Measurements from ENCODE around the gene ADGRL1. TPM values are rescaled to one million over a fixed set of nuclear protein-coding genes. Genes with fewer than 3 reads are reported as not detected.
A peak's percentile ranks its signal among the peaks of the same experiment; 100 is the strongest.
"Not testable (repeated sequence)": the region's sequence is repeated elsewhere in the genome, so short reads cannot be mapped to it uniquely, and the experiment has no call there.

ADGRL1 gene
- polyA plus RNA-seq, 3 donors = 1.7 TPM; not detected in 2

DNA sequence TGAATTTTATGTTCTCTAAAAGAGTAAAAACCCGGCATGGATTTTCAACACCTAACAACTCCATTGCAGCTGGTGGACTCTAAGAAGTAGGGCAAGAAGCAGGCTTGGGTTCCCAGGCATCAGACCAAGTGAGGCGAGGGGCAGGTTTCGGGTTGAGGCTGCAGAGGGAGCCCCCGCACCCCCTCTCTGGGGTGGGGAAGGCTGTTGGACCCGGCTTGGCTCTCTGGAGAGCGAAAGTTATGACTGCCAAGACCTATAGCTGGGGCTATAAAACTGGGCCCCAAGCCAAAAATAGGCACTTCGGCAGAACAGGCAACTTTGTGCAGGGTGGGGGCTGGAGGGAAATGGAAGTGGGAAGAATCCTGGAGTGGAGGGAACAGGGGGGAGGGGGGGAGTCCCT is 1.8 kb upstream of the ADGRL1 start:
- H4K20me1 ChIP-seq (ENCODE audit: insufficient read depth, low read length); H3K4me2 ChIP-seq (replicated peaks; ENCODE audit: extremely low read depth, low read length, poor library complexity, severe bottlenecking); H3K9me3 ChIP-seq (replicated peaks in 1 of 2; ENCODE audit: control insufficient read depth in 1 of 2, insufficient read depth in 1 of 2, low read length in 2 of 2); H3K27ac ChIP-seq (ENCODE audit: low read depth in 1 of 2, low read length in 2 of 2); H3K79me2 ChIP-seq (ENCODE audit: insufficient read depth, low read length); H3K36me3 ChIP-seq (replicated peaks in 1 of 2; ENCODE audit: control insufficient read depth in 1 of 2, insufficient read depth in 2 of 2, low read length in 2 of 2); H3K36me3 Mint-ChIP-seq; H3K9ac ChIP-seq (ENCODE audit: insufficient read depth, low read length, poor library complexity, severe bottlenecking); DNase-seq; intact Hi-C loops (cut with micrococcal nuclease): not testable (repeated sequence)
- Mint-ChIP-seq H3K27ac (peak overlapping the region in 1 of 7 donors; percentile 73), H3K27me3 (ENCODE audit: low read depth in 3 of 3) (peaks cover 67 to 83% (median 68%) of the 10 kb centered on the region in 3 donors), H3K4me3 (peak overlapping the region; percentile 89 to 97), H3K9me3 (peaks cover 0 to 19% (median 12%) of the 10 kb centered on the region in 7 donors), H3K4me1 (peaks cover 28% of the 10 kb centered on the region)
- Histone ChIP-seq H2AFZ (ENCODE audit: insufficient read depth, low read depth, low read length, poor library complexity, severe bottlenecking) (peak overlapping the region; percentile 89), H3K4me1 (ENCODE audit: control insufficient read depth in 1 of 2, insufficient read depth in 2 of 2, low read length in 2 of 2) (peaks cover 10 to 24% of the 10 kb centered on the region in 2 donors), H3K4me3 (replicated peaks in 1 of 3; ENCODE audit: low read depth in 2 of 3, low read length in 3 of 3) (peak overlapping the region in 1 of 3 experiments; percentile 83), H3K27me3 (ENCODE audit: control insufficient read depth in 2 of 2, insufficient read depth in 2 of 2, low read length in 2 of 2) (peaks cover 23 to 58% of the 10 kb centered on the region in 2 donors)
- 45% methylated on average over 5 of the region's 7 CpGs for WGBS (ENCODE audit: insufficient coverage)

DNA sequence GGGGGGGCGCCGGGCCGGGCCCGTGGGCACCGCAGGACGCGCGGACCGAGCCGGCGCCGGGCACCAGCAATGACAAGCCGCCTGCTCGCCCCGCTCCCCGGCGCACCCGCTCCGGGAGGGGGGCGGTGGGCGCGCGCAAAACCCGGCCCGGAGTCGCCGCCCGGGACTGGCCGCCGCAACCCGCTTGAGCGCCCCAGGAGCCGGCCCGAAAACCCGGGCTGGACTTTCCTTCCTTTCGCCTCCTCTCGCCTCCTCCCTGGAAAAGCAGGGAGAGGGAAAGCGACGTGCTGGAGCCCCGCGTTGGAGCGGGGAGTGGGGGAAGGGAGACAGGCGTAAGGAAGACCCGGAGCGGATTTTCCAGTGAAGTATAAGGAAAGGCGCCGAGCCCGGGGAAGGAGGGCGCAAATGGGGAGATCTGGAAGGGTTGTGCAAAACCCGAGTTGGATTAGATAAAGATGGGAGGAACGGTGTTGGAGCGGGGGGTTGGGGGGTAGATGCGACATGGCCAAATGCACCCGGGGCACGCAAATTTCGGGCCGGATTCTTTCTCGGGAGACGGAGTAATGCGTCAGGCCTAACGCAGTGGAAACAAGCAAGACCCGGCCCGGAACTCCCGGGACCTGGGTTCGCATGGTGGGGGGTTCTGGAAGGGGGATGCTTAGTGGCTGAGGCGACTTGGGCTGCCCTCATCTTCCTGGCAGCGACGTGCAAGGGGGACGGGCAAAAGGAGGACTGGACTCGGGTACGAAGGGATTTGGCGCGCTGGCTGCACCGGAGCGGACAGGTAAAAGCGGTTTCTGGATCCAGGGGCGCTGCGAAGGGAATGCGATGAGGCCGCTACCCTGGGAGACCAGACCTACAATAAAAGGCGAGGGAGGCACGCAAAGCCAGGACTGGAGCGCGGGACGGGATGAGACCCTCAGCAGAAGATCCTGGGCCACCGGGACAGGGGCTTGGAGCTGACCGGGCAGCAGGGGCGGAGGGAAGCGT is 1.1 kb upstream of the ADGRL1 start:
- Histone ChIP-seq H3K4me1 (ENCODE audit: control insufficient read depth in 1 of 2, insufficient read depth in 2 of 2, low read length in 2 of 2) (peaks cover 10 to 24% of the 10 kb centered on the region in 2 donors), H3K9ac (ENCODE audit: insufficient read depth, low read length, poor library complexity, severe bottlenecking) (peak overlapping the region; percentile 40), H3K4me2 (replicated peaks; ENCODE audit: extremely low read depth, low read length, poor library complexity, severe bottlenecking) (peak overlapping the region; percentile 75), H3K27me3 (ENCODE audit: control insufficient read depth in 2 of 2, insufficient read depth in 2 of 2, low read length in 2 of 2) (peaks cover 23 to 58% of the 10 kb centered on the region in 2 donors), H2AFZ (ENCODE audit: insufficient read depth, low read depth, low read length, poor library complexity, severe bottlenecking) (peak overlapping the region; percentile 89), H3K4me3 (replicated peaks in 1 of 3; ENCODE audit: low read depth in 2 of 3, low read length in 3 of 3) (peak overlapping the region; percentile 73 to 83 (median 81))
- H3K9me3 ChIP-seq (replicated peaks in 1 of 2; ENCODE audit: control insufficient read depth in 1 of 2, insufficient read depth in 1 of 2, low read length in 2 of 2); H3K27ac ChIP-seq (ENCODE audit: low read depth in 1 of 2, low read length in 2 of 2); H4K20me1 ChIP-seq (ENCODE audit: insufficient read depth, low read length); H3K36me3 Mint-ChIP-seq; H3K79me2 ChIP-seq (ENCODE audit: insufficient read depth, low read length); H3K36me3 ChIP-seq (replicated peaks in 1 of 2; ENCODE audit: control insufficient read depth in 1 of 2, insufficient read depth in 2 of 2, low read length in 2 of 2); intact Hi-C loops (cut with micrococcal nuclease): not testable (repeated sequence)
- peak overlapping the region; percentile 89 to 97 for H3K4me3 Mint-ChIP-seq
- H3K27ac Mint-ChIP-seq = peak overlapping the region; percentile 3 to 86 (median 73)
- WGBS (ENCODE audit: insufficient coverage) = under 1% methylated on average over 66 of the region's 89 CpGs
- peak; percentile 33 to 63 (median 49) for DNase-seq
- H3K4me1 Mint-ChIP-seq = peaks cover 28% of the 10 kb centered on the region
- peaks cover 64 to 91% (median 70%) of the 10 kb centered on the region in 3 donors for H3K27me3 Mint-ChIP-seq (ENCODE audit: low read depth in 3 of 3)
- peaks cover 0 to 19% (median 12%) of the 10 kb centered on the region in 7 donors for H3K9me3 Mint-ChIP-seq

DNA sequence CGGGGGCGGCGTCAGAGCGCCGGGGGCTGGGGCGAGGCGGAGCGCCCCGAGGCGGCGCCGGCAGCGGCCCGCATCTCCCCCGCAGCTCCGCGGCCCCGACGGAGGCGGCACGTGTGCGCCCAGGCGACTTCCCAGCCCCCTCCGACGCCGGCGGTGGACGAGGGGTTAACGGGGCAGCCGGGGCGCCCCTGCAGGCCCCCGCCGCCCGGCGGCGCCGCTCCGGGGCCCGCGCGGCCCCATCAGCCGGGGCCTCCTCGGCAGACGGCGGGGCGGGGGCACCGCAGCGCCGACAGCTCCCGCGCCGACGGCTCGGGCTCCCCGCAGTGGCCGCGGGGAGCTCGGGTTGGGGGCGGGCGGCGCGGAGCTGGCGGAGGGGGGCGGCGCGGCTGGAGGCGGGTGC is 339 bp upstream of the ADGRL1 start:
- Histone ChIP-seq H3K4me2 (replicated peaks; ENCODE audit: extremely low read depth, low read length, poor library complexity, severe bottlenecking) (peak overlapping the region; percentile 55), H3K27me3 (ENCODE audit: control insufficient read depth in 2 of 2, insufficient read depth in 2 of 2, low read length in 2 of 2) (peaks cover 23 to 58% of the 10 kb centered on the region in 2 donors), H3K4me1 (ENCODE audit: control insufficient read depth in 1 of 2, insufficient read depth in 2 of 2, low read length in 2 of 2) (peaks cover 10 to 24% of the 10 kb centered on the region in 2 donors)
- H3K36me3 ChIP-seq (replicated peaks in 1 of 2; ENCODE audit: control insufficient read depth in 1 of 2, insufficient read depth in 2 of 2, low read length in 2 of 2); H3K9ac ChIP-seq (ENCODE audit: insufficient read depth, low read length, poor library complexity, severe bottlenecking); H3K36me3 Mint-ChIP-seq; intact Hi-C loops (cut with micrococcal nuclease); H3K4me3 ChIP-seq (replicated peaks in 1 of 3; ENCODE audit: low read depth in 2 of 3, low read length in 3 of 3); H3K9me3 ChIP-seq (replicated peaks in 1 of 2; ENCODE audit: control insufficient read depth in 1 of 2, insufficient read depth in 1 of 2, low read length in 2 of 2); H3K4me3 Mint-ChIP-seq; H3K79me2 ChIP-seq (ENCODE audit: insufficient read depth, low read length); H2AFZ ChIP-seq (ENCODE audit: insufficient read depth, low read depth, low read length, poor library complexity, severe bottlenecking); H4K20me1 ChIP-seq (ENCODE audit: insufficient read depth, low read length); DNase-seq; H3K27ac ChIP-seq (ENCODE audit: low read depth in 1 of 2, low read length in 2 of 2); H3K27ac Mint-ChIP-seq: not testable (repeated sequence)
- Mint-ChIP-seq H3K27me3 (ENCODE audit: low read depth in 3 of 3) (peaks cover 64 to 91% (median 72%) of the 10 kb centered on the region in 3 donors), H3K4me1 (peaks cover 28% of the 10 kb centered on the region), H3K9me3 (peaks cover 0 to 19% (median 12%) of the 10 kb centered on the region in 7 donors)
- WGBS (ENCODE audit: insufficient coverage) = under 1% methylated on average over 62 of the region's 67 CpGs

DNA sequence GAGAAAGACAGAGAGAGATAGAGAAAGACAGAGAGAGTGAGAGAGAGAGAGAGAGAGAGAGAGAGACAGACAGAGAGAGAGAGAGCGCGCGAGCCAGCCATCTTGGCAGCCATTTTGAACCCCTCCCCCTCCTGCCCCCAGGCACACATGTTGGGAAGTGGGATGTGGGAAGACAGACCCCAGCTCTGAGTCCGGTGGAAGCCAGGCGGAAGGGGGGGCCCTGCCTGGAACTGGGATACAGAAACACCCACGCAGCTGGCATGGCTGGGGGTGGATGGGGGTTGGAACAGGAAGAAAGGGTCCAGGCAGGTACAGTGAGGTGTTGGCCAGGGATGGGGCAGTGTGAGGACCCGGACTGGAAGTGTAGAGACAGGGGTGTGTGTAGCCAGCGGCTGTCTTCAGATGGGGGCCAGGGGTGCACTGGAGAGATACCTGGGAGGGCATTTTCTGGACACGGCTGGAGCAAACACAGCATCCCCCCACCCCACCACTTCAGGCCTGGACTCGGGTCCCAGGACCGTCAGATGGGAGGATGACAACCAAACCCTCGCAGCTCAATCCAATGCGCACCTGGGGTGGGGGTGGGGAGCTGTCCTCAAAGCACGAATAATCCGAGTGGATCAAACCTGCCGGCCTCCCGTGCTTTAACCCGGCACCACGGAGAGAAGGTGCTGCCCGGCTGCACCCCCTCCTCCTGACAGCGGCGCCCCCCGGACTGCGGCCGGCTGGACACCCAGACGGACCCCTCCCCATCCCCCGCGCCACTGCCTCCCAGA is 1.1 kb downstream of the ADGRL1 start:
- H3K79me2 ChIP-seq (ENCODE audit: insufficient read depth, low read length); H3K9ac ChIP-seq (ENCODE audit: insufficient read depth, low read length, poor library complexity, severe bottlenecking); H3K9me3 ChIP-seq (replicated peaks in 1 of 2; ENCODE audit: control insufficient read depth in 1 of 2, insufficient read depth in 1 of 2, low read length in 2 of 2); H3K36me3 Mint-ChIP-seq; H3K27ac ChIP-seq (ENCODE audit: low read depth in 1 of 2, low read length in 2 of 2); DNase-seq; H2AFZ ChIP-seq (ENCODE audit: insufficient read depth, low read depth, low read length, poor library complexity, severe bottlenecking); intact Hi-C loops (cut with micrococcal nuclease); H3K36me3 ChIP-seq (replicated peaks in 1 of 2; ENCODE audit: control insufficient read depth in 1 of 2, insufficient read depth in 2 of 2, low read length in 2 of 2); H4K20me1 ChIP-seq (ENCODE audit: insufficient read depth, low read length): not testable (repeated sequence)
- peaks cover 20 to 49% of the 10 kb centered on the region in 2 donors for H3K27me3 ChIP-seq (ENCODE audit: control insufficient read depth in 2 of 2, insufficient read depth in 2 of 2, low read length in 2 of 2)
- peak overlapping the region; percentile 55 for H3K4me2 ChIP-seq (replicated peaks; ENCODE audit: extremely low read depth, low read length, poor library complexity, severe bottlenecking)
- H3K4me3 ChIP-seq (replicated peaks in 1 of 3; ENCODE audit: low read depth in 2 of 3, low read length in 3 of 3) = peak overlapping the region in 1 of 3 experiments; percentile 50
- H3K4me1 ChIP-seq (ENCODE audit: control insufficient read depth in 1 of 2, insufficient read depth in 2 of 2, low read length in 2 of 2) = peaks cover 10 to 24% of the 10 kb centered on the region in 2 donors
- H3K27me3 Mint-ChIP-seq (ENCODE audit: low read depth in 3 of 3) = peaks cover 51 to 80% (median 65%) of the 10 kb centered on the region in 3 donors
- peak overlapping the region; percentile 64 to 84 for H3K4me3 Mint-ChIP-seq
- peaks cover 0 to 19% (median 12%) of the 10 kb centered on the region in 7 donors for H3K9me3 Mint-ChIP-seq
- H3K27ac Mint-ChIP-seq = peak overlapping the region in 1 of 7 donors; percentile 63
- peaks cover 28% of the 10 kb centered on the region for H3K4me1 Mint-ChIP-seq
- WGBS (ENCODE audit: insufficient coverage) = 4% methylated on average over 15 of the region's 28 CpGs
